Mesenchymal stem cell (in vitro differentiated cells and primary cell): ENCODE measurements around the gene NKAIN2.

Experiments used
- DNase-seq: peaks from one replicate; pipeline ENCODE4 v3.0.0-alpha.2; 2013
- H2AFZ ChIP-seq: one replicate; pipeline ENCODE4 v1.6.1; 2013; ENCODE audit warnings: low read depth, mild to moderate bottlenecking, control low read depth, inconsistent platforms, low read length, moderate library complexity
- H2AK5ac ChIP-seq: 2 replicates; pipeline ENCODE4 v1.6.1; 2013; ENCODE audit warnings: low read length, moderate library complexity, mild to moderate bottlenecking, inconsistent platforms; ENCODE audit not compliant: severe bottlenecking
- H2BK120ac ChIP-seq: one replicate; pipeline ENCODE4 v1.6.1; 2013; ENCODE audit warnings: low read depth, mild to moderate bottlenecking, inconsistent platforms, low read length, moderate library complexity
- H2BK12ac ChIP-seq, 2 experiments: one replicate each; pipeline ENCODE4 v1.6.1; 2013; ENCODE audit warnings: inconsistent platforms in 2 of 2, low read length in 2 of 2, mild to moderate bottlenecking in 2 of 2, moderate library complexity in 2 of 2, control low read depth in 1 of 2
- H2BK15ac ChIP-seq: one replicate; pipeline ENCODE4 v1.6.1; 2013; ENCODE audit warnings: mild to moderate bottlenecking, low read depth, inconsistent platforms; ENCODE audit not compliant: poor library complexity, severe bottlenecking
- H2BK5ac ChIP-seq: 2 replicates; pipeline ENCODE4 v1.6.1; 2013; ENCODE audit warnings: low read depth, mild to moderate bottlenecking, low read length, control low read depth, inconsistent platforms; ENCODE audit not compliant: poor library complexity, severe bottlenecking
- H3K14ac ChIP-seq, 2 experiments: one replicate each; pipeline ENCODE4 v1.6.1; 2013; ENCODE audit warnings: inconsistent platforms in 2 of 2, low read length in 2 of 2, control low read depth in 1 of 2, mild to moderate bottlenecking in 1 of 2, moderate library complexity in 1 of 2
- H3K18ac ChIP-seq, 2 experiments: one replicate each; pipeline ENCODE4 v1.6.1; 2013; ENCODE audit warnings: inconsistent platforms in 2 of 2, low read length in 2 of 2, control low read depth in 1 of 2, low read depth in 1 of 2, mild to moderate bottlenecking in 1 of 2
- H3K23ac ChIP-seq, 2 experiments: one replicate each; pipeline ENCODE4 v1.6.1; 2013; ENCODE audit warnings: inconsistent platforms in 2 of 2, low read length in 2 of 2, mild to moderate bottlenecking in 2 of 2, moderate library complexity in 2 of 2, control low read depth in 1 of 2
- H3K27ac ChIP-seq: 2 replicates; pipeline ENCODE4 v1.5.1; 2013; ENCODE audit warnings: mild to moderate bottlenecking, moderate library complexity, low read length, control low read depth, inconsistent platforms; ENCODE audit not compliant: poor library complexity, severe bottlenecking
- H3K27me3 ChIP-seq, 2 experiments: 2 replicates each; pipeline versions ENCODE4 v1.6.1 to v1.7.0; 2013; ENCODE audit warnings: low read length in 2 of 2, mild to moderate bottlenecking in 2 of 2, moderate library complexity in 2 of 2, control low read depth in 1 of 2, inconsistent platforms in 1 of 2; ENCODE audit not compliant: control insufficient read depth in 1 of 2, insufficient read depth in 1 of 2
- H3K36me3 ChIP-seq, 2 experiments: 2 replicates each; pipeline versions ENCODE4 v1.6.1 to v1.7.0; 2013; ENCODE audit warnings: low read length in 2 of 2, control low read depth in 1 of 2, inconsistent platforms in 1 of 2, low read depth in 1 of 2, mild to moderate bottlenecking in 1 of 2; ENCODE audit not compliant: insufficient read depth in 2 of 2, control insufficient read depth in 1 of 2
- H3K4ac ChIP-seq, 2 experiments: one replicate each; pipeline ENCODE4 v1.6.1; 2013; ENCODE audit warnings: inconsistent platforms in 2 of 2, low read length in 2 of 2, mild to moderate bottlenecking in 2 of 2, moderate library complexity in 2 of 2, control low read depth in 1 of 2, low read depth in 1 of 2
- H3K4me1 ChIP-seq: 2 replicates; pipeline ENCODE4 v1.6.1; 2013; ENCODE audit warnings: low read depth, low read length, control low read depth; ENCODE audit not compliant: control insufficient read depth, insufficient read depth
- H3K4me2 ChIP-seq: 2 replicates; pipeline ENCODE4 v1.6.1; 2013; ENCODE audit warnings: low read length, mild to moderate bottlenecking, inconsistent platforms; ENCODE audit not compliant: poor library complexity, severe bottlenecking
- H3K4me3 ChIP-seq, 2 experiments: 2 replicates each; pipeline versions ENCODE4 v1.5.1 to v1.7.0; 2013; ENCODE audit warnings: low read length in 2 of 2, mild to moderate bottlenecking in 2 of 2, control low read depth in 1 of 2, low read depth in 1 of 2; ENCODE audit not compliant: insufficient read depth in 1 of 2
- H3K79me1 ChIP-seq: replicated peaks from 2 replicates; pipeline ENCODE4 v1.6.1; 2013; ENCODE audit warnings: mild to moderate bottlenecking, control low read depth, low read length, inconsistent platforms; ENCODE audit not compliant: poor library complexity, severe bottlenecking
- H3K9ac ChIP-seq: 2 replicates; pipeline ENCODE4 v1.7.0; 2013; ENCODE audit warnings: mild to moderate bottlenecking, low read length, moderate library complexity
- H3K9me3 ChIP-seq: 2 replicates; pipeline ENCODE4 v1.7.0; 2013; ENCODE audit warnings: mild to moderate bottlenecking, low read length; ENCODE audit not compliant: control insufficient read depth
- H4K8ac ChIP-seq: one replicate; pipeline ENCODE4 v1.6.1; 2013; ENCODE audit warnings: inconsistent platforms, mild to moderate bottlenecking, low read length, moderate library complexity
- H4K91ac ChIP-seq: one replicate; pipeline ENCODE4 v1.6.1; 2013; ENCODE audit warnings: mild to moderate bottlenecking, low read length, inconsistent platforms
- WGBS: methylation state at CpG from one replicate; pipeline ENCODE4 v1.1.7; 2013; ENCODE audit warnings: mixed read lengths; 5-methylcytosine and 5-hydroxymethylcytosine counted together

Gene NKAIN2

DNA sequence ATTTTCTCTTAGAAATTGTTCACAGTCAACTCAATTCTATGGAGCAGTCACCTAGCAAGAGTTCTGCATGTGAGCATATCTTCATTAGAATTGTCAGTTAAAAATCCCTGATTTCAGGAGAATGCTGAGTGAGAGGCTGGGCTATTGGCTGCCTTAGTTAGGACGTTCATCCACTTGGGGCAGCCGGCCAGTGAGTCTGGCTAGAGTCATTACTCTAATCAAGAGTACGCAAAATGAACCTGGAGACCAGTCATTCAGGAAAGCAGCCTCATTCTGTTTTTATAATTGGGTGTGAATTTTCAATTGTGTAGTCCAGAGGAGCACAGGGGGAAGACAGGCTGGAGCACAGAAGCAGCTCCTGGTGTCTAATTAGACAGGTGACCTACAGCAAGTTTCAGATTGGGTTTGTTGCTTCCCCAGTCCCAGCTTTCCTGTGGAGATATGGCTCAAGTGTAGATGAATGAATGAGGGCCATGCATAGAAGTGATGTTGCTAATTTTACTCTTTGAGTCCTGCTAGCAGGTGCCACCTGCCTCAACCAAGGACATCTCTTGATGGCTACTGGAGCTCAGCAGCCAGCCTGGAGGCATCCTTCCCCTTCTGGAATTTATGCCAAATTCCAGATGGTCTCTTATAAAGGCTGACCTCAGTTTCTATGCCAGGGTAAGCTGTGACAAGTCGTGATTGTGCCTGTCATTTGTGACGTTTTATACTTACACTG, 265.7 kb downstream of the NKAIN2 start:
- 90% methylated on average over 5 of the region's 5 CpGs for WGBS
- Histone ChIP-seq H3K9ac (no peak overlapping the region), H3K4me1 (peaks cover 1% of the 10 kb centered on the region), H2AFZ (no peak overlapping the region), H3K27me3 (no peaks in the 10 kb centered on the region), H3K23ac (no peak overlapping the region), H2AK5ac (no peak overlapping the region), H3K4me2 (no peak overlapping the region), H3K18ac (no peak overlapping the region), H3K36me3 (no peaks in the 10 kb centered on the region), H3K14ac (no peak overlapping the region), H3K27ac (no peak overlapping the region), H3K4me3 (no peak overlapping the region), H2BK12ac (no peak overlapping the region), H2BK5ac (no peak overlapping the region), H3K79me1 (no peaks in the 10 kb centered on the region), H3K9me3 (peaks cover 2% of the 10 kb centered on the region), H3K4ac (no peak overlapping the region), H4K91ac (no peak overlapping the region), H2BK15ac (no peak overlapping the region), H2BK120ac (no peak overlapping the region), H4K8ac (no peak overlapping the region)
- no peak for DNase-seq

DNA sequence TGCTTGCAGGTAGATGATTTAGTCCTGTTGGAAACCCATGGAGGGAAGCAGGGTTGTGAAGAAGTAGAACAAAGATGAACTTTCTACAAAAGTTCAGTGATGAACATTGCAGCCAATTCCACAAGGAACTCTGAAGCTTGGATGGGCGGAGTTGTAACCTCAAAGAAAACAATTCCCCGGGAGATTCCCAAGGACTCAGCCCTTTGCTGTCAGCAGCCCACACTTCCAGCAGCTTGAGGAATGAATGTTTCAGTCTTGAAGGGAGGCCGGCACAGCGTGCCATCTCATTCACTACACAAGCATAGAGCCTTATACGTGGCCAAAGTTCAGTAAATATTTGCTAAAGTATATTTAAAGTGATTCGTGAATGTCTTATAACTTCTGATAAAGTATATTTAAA, 269.4 kb downstream of the NKAIN2 start:
- no peaks in the 10 kb centered on the region for H3K79me1 ChIP-seq
- 52% methylated on average over 2 of the region's 6 CpGs for WGBS
- H3K4me2 ChIP-seq = peak overlapping the region; percentile 25
- no peak overlapping the region for H2BK5ac ChIP-seq
- no peak overlapping the region for H3K18ac ChIP-seq
- H3K27me3 ChIP-seq = no peaks in the 10 kb centered on the region
- H3K27ac ChIP-seq = no peak overlapping the region
- peak; percentile 1 for DNase-seq
- H3K9ac ChIP-seq = no peak overlapping the region
- H3K4me3 ChIP-seq = no peak overlapping the region
- H3K9me3 ChIP-seq = peaks cover 2% of the 10 kb centered on the region
- no peaks in the 10 kb centered on the region for H3K36me3 ChIP-seq
- no peak overlapping the region for H2BK15ac ChIP-seq
- no peak overlapping the region for H3K4ac ChIP-seq
- H2AFZ ChIP-seq = no peak overlapping the region
- no peak overlapping the region for H3K14ac ChIP-seq
- no peak overlapping the region for H2BK12ac ChIP-seq
- no peak overlapping the region for H2AK5ac ChIP-seq
- H4K91ac ChIP-seq = no peak overlapping the region
- no peak overlapping the region for H4K8ac ChIP-seq
- no peak overlapping the region for H2BK120ac ChIP-seq
- H3K4me1 ChIP-seq = peaks cover 1% of the 10 kb centered on the region
- no peak overlapping the region for H3K23ac ChIP-seq

DNA sequence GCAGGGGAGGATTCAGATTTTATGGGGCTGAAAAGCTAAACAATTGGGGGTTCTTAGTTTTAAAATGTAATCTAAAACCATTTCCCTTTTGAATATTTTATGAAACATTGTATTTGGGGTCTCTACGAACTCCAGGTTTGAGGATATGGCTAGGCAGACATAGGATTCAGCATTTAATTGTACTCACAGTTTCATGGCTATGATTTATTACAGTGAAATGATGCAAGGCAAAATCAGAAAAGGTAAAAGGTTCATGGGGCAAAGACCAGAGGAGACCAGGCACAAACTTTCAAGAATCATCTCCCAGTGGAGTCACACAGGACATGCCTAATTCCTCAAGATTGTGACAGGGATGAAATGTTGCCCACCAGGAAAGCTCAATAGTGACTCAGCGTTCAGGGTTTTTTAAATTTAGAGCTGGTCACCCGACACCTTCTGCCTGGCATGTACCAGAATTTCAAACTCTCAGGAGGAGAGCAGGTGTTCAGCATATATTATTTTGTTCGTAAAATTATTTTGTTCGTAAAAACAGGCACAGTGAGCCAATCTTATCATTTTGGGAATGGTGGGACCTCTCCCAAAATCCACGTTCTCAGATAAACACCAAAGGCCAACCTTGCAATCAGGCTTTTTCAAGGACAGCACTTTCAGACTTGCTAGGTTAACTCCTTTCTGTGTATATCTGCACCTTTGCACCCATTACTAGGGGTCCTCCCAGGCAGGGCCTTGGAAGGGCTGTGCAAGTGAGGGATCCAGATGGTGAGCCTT, 270.3 kb downstream of the NKAIN2 start:
- Histone ChIP-seq H4K91ac (no peak overlapping the region), H2AFZ (no peak overlapping the region), H3K14ac (no peak overlapping the region), H3K4ac (no peak overlapping the region), H3K9me3 (peaks cover 2% of the 10 kb centered on the region), H3K27me3 (no peaks in the 10 kb centered on the region), H3K4me2 (no peak overlapping the region), H3K9ac (no peak overlapping the region), H4K8ac (no peak overlapping the region), H3K18ac (no peak overlapping the region), H3K4me1 (peaks cover 1% of the 10 kb centered on the region), H3K23ac (no peak overlapping the region), H2BK120ac (no peak overlapping the region), H3K4me3 (no peak overlapping the region), H2AK5ac (no peak overlapping the region), H3K27ac (no peak overlapping the region), H2BK5ac (no peak overlapping the region), H3K36me3 (no peaks in the 10 kb centered on the region), H3K79me1 (no peaks in the 10 kb centered on the region), H2BK12ac (no peak overlapping the region), H2BK15ac (peak overlapping the region; percentile 33)
- WGBS = 93% methylated on average over 6 of the region's 6 CpGs
- no peak for DNase-seq

DNA sequence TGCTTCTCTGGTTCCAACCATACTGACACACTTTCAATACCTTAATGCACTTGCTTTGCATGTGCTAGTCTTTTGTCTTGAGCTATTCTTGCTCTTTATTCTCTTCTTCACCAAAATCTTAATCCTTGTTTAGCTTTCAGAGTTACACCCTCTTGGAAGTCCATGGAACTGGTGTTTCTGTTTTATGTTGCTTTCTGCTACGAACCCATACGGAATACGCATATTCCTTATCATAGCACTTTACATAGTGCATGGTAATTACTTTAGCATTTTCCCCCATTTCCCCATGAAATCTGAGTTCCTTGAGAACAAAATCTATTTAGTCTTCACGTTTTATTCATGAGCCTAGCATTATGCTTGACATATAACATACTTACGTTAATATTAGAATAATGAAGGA, 270.9 kb downstream of the NKAIN2 start:
- H3K9me3 ChIP-seq = peaks cover 2% of the 10 kb centered on the region
- H3K18ac ChIP-seq = no peak overlapping the region
- no peak overlapping the region for H3K23ac ChIP-seq
- H4K91ac ChIP-seq = no peak overlapping the region
- H2BK15ac ChIP-seq = peak overlapping the region; percentile 33
- H3K9ac ChIP-seq = no peak overlapping the region
- H2BK5ac ChIP-seq = no peak overlapping the region
- H2AK5ac ChIP-seq = no peak overlapping the region
- no peak overlapping the region for H3K4me3 ChIP-seq
- H3K27me3 ChIP-seq = no peaks in the 10 kb centered on the region
- H3K14ac ChIP-seq = no peak overlapping the region
- no peak overlapping the region for H2AFZ ChIP-seq
- H4K8ac ChIP-seq = no peak overlapping the region
- no peak overlapping the region for H3K4ac ChIP-seq
- H2BK120ac ChIP-seq = no peak overlapping the region
- no peak overlapping the region for H3K4me2 ChIP-seq
- H3K4me1 ChIP-seq = peaks cover 1% of the 10 kb centered on the region
- WGBS = 96% methylated on average over 5 of the region's 5 CpGs
- no peaks in the 10 kb centered on the region for H3K36me3 ChIP-seq
- no peak for DNase-seq
- H2BK12ac ChIP-seq = no peak overlapping the region
- H3K79me1 ChIP-seq = no peaks in the 10 kb centered on the region
- no peak overlapping the region for H3K27ac ChIP-seq
